Kidney epithelial cell (primary cell): Measurements from ENCODE around the gene CDK14. TPM values are rescaled to one million over a fixed set of nuclear protein-coding genes. Genes with fewer than 3 reads are reported as not detected.

Source experiments
- DNase-seq: peaks from one replicate; pipeline ENCODE4 v3.0.0-alpha.2; 2010; ENCODE audit warnings: low read depth
- H3K27me3 ChIP-seq: 2 replicates; pipeline ENCODE4 v1.6.0; 2011; ENCODE audit warnings: low read length; ENCODE audit not compliant: control insufficient read depth, insufficient read depth
- H3K36me3 ChIP-seq: 2 replicates; pipeline ENCODE4 v1.5.1; 2011; ENCODE audit warnings: low read length; ENCODE audit not compliant: control insufficient read depth, insufficient read depth
- H3K4me3 ChIP-seq: 2 replicates; pipeline ENCODE4 v1.5.1; 2011; ENCODE audit warnings: low read depth, mild to moderate bottlenecking, control low read depth, low read length
- CTCF ChIP-seq: IDR thresholded peaks from 2 replicates; pipeline ENCODE4 v1.5.1; 2011; ENCODE audit warnings: mild to moderate bottlenecking, moderate library complexity, low read length, control low read depth, inconsistent platforms; ENCODE audit not compliant: insufficient read depth, poor library complexity, severe bottlenecking
- total RNA-seq: library from RNA; depleted of rRNA; stranded (reverse); fragments of >200 nt; gene quantifications from 2 replicates; pipeline ENCODE4 v1.2.3, GENCODE V29; 2015

CDK14 gene
- total RNA-seq, 1 donor from 2014 or later = 18.2 TPM

GRCh38 chr7:90721869-90722431 is 125.8 kb downstream of the CDK14 start:
- TF ChIP-seq CTCF = no peak
- Histone ChIP-seq H3K4me3 (no peak overlapping the region), H3K27me3 (no peaks in the 10 kb centered on the region), H3K36me3 (no peaks in the 10 kb centered on the region)
- no peak for DNase-seq

GRCh38 chr7:90723233-90723632 is 127.1 kb downstream of the CDK14 start:
- no peaks in the 10 kb centered on the region for H3K27me3 ChIP-seq
- TF ChIP-seq CTCF = no peak
- H3K36me3 ChIP-seq = no peaks in the 10 kb centered on the region
- DNase-seq = no peak
- H3K4me3 ChIP-seq = no peak overlapping the region

GRCh38 chr7:90723866-90724265 is 127.7 kb downstream of the CDK14 start:
- DNase-seq = no peak
- TF ChIP-seq CTCF = no peak
- Histone ChIP-seq H3K27me3 (no peaks in the 10 kb centered on the region), H3K4me3 (no peak overlapping the region), H3K36me3 (no peaks in the 10 kb centered on the region)

GRCh38 chr7:90726120-90726519 is 130.0 kb downstream of the CDK14 start:
- Histone ChIP-seq H3K4me3 (no peak overlapping the region), H3K36me3 (no peaks in the 10 kb centered on the region), H3K27me3 (no peaks in the 10 kb centered on the region)
- no peak for DNase-seq
- no peak for TF ChIP-seq CTCF

GRCh38 chr7:90726623-90727022 is 130.5 kb downstream of the CDK14 start:
- no peaks in the 10 kb centered on the region for H3K36me3 ChIP-seq
- no peak overlapping the region for H3K4me3 ChIP-seq
- H3K27me3 ChIP-seq = no peaks in the 10 kb centered on the region
- DNase-seq = no peak
- no peak for TF ChIP-seq CTCF

GRCh38 chr7:90727412-90727811 is 131.3 kb downstream of the CDK14 start:
- Histone ChIP-seq H3K27me3 (no peaks in the 10 kb centered on the region), H3K4me3 (no peak overlapping the region), H3K36me3 (no peaks in the 10 kb centered on the region)
- DNase-seq = no peak
- TF ChIP-seq CTCF = no peak
